ENCODE data around the gene SRR.

Gene SRR

GRCh38 chr17:2369039-2369438 lies 65.3 kb downstream of the SRR start:
- peaks cover 3% of the 10 kb centered on the region for H3K36me3 Mint-ChIP-seq (ENCODE audit: low read depth)
- no peaks in the 10 kb centered on the region for H3K27me3 Mint-ChIP-seq (ENCODE audit: low read depth)
- H3K4me1 Mint-ChIP-seq: peaks cover 25% of the 10 kb centered on the region
- H3K4me3 Mint-ChIP-seq: no peak overlapping the region
- H3K27ac Mint-ChIP-seq: peak overlapping the region in 2 of 3 experiments; percentile 22 to 38
- no peak for TF ChIP-seq CTCF (IDR thresholded peaks at IDR 0.05; ENCODE audit: unreplicated experiment in 3 of 3)
- no peaks in the 10 kb centered on the region for H3K9me3 Mint-ChIP-seq

GRCh38 chr17:2369551-2370210 lies 65.9 kb downstream of the SRR start:
- no peak overlapping the region for H3K4me3 Mint-ChIP-seq
- peak overlapping the region in 2 of 3 experiments; percentile 31 to 48 for H3K27ac Mint-ChIP-seq
- H3K9me3 Mint-ChIP-seq: no peaks in the 10 kb centered on the region
- H3K36me3 Mint-ChIP-seq (ENCODE audit: low read depth): peaks cover 5% of the 10 kb centered on the region
- H3K27me3 Mint-ChIP-seq (ENCODE audit: low read depth): no peaks in the 10 kb centered on the region
- H3K4me1 Mint-ChIP-seq: peaks cover 21% of the 10 kb centered on the region
- peak in 1 of 3 experiments; percentile 22 for TF ChIP-seq CTCF (IDR thresholded peaks at IDR 0.05; ENCODE audit: unreplicated experiment in 3 of 3)

GRCh38 chr17:2370211-2370589 lies 66.5 kb downstream of the SRR start:
- H3K4me1 Mint-ChIP-seq: peaks cover 21% of the 10 kb centered on the region
- no peaks in the 10 kb centered on the region for H3K27me3 Mint-ChIP-seq (ENCODE audit: low read depth)
- no peaks in the 10 kb centered on the region for H3K9me3 Mint-ChIP-seq
- peaks cover 9% of the 10 kb centered on the region for H3K36me3 Mint-ChIP-seq (ENCODE audit: low read depth)
- H3K4me3 Mint-ChIP-seq: no peak overlapping the region
- no peak for TF ChIP-seq CTCF (IDR thresholded peaks at IDR 0.05; ENCODE audit: unreplicated experiment in 3 of 3)
- peak overlapping the region in 1 of 3 experiments; percentile 48 for H3K27ac Mint-ChIP-seq

GRCh38 chr17:2371183-2372130 lies 67.7 kb downstream of the SRR start:
- Mint-ChIP-seq H3K36me3 (ENCODE audit: low read depth) (peaks cover 9% of the 10 kb centered on the region), H3K27ac (no peak overlapping the region), H3K4me1 (peaks cover 19% of the 10 kb centered on the region), H3K27me3 (ENCODE audit: low read depth) (no peaks in the 10 kb centered on the region), H3K4me3 (no peak overlapping the region), H3K9me3 (no peaks in the 10 kb centered on the region)
- no peak for TF ChIP-seq CTCF (IDR thresholded peaks at IDR 0.05; ENCODE audit: unreplicated experiment in 3 of 3)

- H3K27me3 Mint-ChIP-seq (ENCODE audit: low read depth): no peaks in the 10 kb centered on the region
- no peaks in the 10 kb centered on the region for H3K9me3 Mint-ChIP-seq
- H3K27ac Mint-ChIP-seq: no peak overlapping the region
- H3K4me3 Mint-ChIP-seq: no peak overlapping the region
- H3K36me3 Mint-ChIP-seq (ENCODE audit: low read depth): peaks cover 9% of the 10 kb centered on the region
- H3K4me1 Mint-ChIP-seq: peaks cover 12% of the 10 kb centered on the region
- TF ChIP-seq CTCF (IDR thresholded peaks at IDR 0.05; ENCODE audit: unreplicated experiment in 3 of 3): no peak
Observed at GRCh38 chr17:2372180-2372579, 68.4 kb downstream of the SRR start.

All from nephron (organoid).